ENCODE data around the gene RAB10. TPM values are rescaled to one million over a fixed set of nuclear protein-coding genes. Genes with fewer than 3 reads are reported as not detected.

The RAB10 gene
- total and polyA plus RNA-seq, 2 of the 4 experiments (the other 2 are of a cell fraction), result 30.1 to 77.1 TPM

GRCh38 chr2:26068602-26069298 is 34.9 kb downstream of the RAB10 start (continued):
- no peak for TF ChIP-seq MXI1 (IDR thresholded peaks at IDR 0.05; ENCODE audit: borderline replicate concordance, low read depth, low read length)

- no peak overlapping the region for H3K9ac ChIP-seq (ENCODE audit: low read depth, low read length)
- ChIA-PET POLR2A (ENCODE audit: unreplicated experiment) (no interaction called here), CTCF (interaction anchor here (1.3 kb wide), 1 partner anchor 47 kb away, joined by 3 read pairs; no protein-coding TSS in a partner anchor)
- no peak overlapping the region for H3K4ac ChIP-seq (ENCODE audit: low read depth, low read length)
- no peak overlapping the region for H2BK120ac ChIP-seq (ENCODE audit: low read depth, low read length)
- TF ChIP-seq RFX5 (IDR thresholded peaks at IDR 0.05; ENCODE audit: low read depth, low read length) (no peak), MAFK (IDR thresholded peaks at IDR 0.05; ENCODE audit: low read depth, low read length) (peak; percentile 92)
- H3K27me3 ChIP-seq (ENCODE audit: control insufficient read depth, insufficient read depth, low read length), result no peaks in the 10 kb centered on the region
- dilution Hi-C loops (cut with HindIII; ENCODE audit: low sequenced_read_pairs, unreplicated experiment) (no loop called here), intact Hi-C loops (cut with micrococcal nuclease) (no loop called here), in situ Hi-C loops (cut with MboI; ENCODE audit: low sequenced_read_pairs) (no loop called here)
- H2AFZ ChIP-seq (replicated peaks; ENCODE audit: low read length, poor library complexity), result no peak overlapping the region
- no peak overlapping the region for H3K27ac ChIP-seq (ENCODE audit: insufficient read depth, low read length)
- no peak overlapping the region for H4K5ac ChIP-seq (ENCODE audit: low read depth, low read length)
- no peak overlapping the region for H3K4me3 ChIP-seq (ENCODE audit: insufficient read depth, low read depth, low read length)
- no peaks in the 10 kb centered on the region for H3K9me3 ChIP-seq (ENCODE audit: control insufficient read depth, insufficient read depth, low read length)
- H3K36me3 ChIP-seq (ENCODE audit: control insufficient read depth, insufficient read depth, low read length), result no peaks in the 10 kb centered on the region
- H3K4me2 ChIP-seq (ENCODE audit: low read depth, low read length), result no peak overlapping the region
- H2BK15ac ChIP-seq (ENCODE audit: low read depth, low read length), result no peak overlapping the region
- ATAC-seq (ENCODE audit: low read depth) (no peak), DNase-seq (no peak)
- H3K23ac ChIP-seq (ENCODE audit: low read depth, low read length), result no peak overlapping the region
- no peak overlapping the region for H2BK20ac ChIP-seq (ENCODE audit: low read depth, low read length)
- peaks cover 40% of the 10 kb centered on the region for H4K20me1 ChIP-seq (ENCODE audit: insufficient read depth, low read length)
- no TSS peak for BruUV-seq (replicated peaks)
- H2AK5ac ChIP-seq (ENCODE audit: low read depth, low read length), result no peak overlapping the region
- H3K79me1 ChIP-seq (ENCODE audit: low read depth in 1 of 2, low read length in 2 of 2), result peaks cover 34 to 79% of the 10 kb centered on the region in 2 experiments
- H2BK5ac ChIP-seq (ENCODE audit: low read depth, low read length, poor library complexity, severe bottlenecking), result no peak overlapping the region
- no peak overlapping the region for H3K18ac ChIP-seq (ENCODE audit: low read depth, low read length)
- no peak overlapping the region for H3K56ac ChIP-seq (ENCODE audit: extremely low read depth, insufficient read depth, low read length)
- H4K8ac ChIP-seq (ENCODE audit: low read depth in 2 of 2, low read length in 2 of 2), result no peak overlapping the region
- H4K91ac ChIP-seq (ENCODE audit: insufficient read depth, low read depth, low read length), result no peak overlapping the region
- H3K14ac ChIP-seq (replicated peaks; ENCODE audit: low read depth, low read length), result no peak overlapping the region
- peaks cover 5% of the 10 kb centered on the region for H3K9me1 ChIP-seq (ENCODE audit: insufficient read depth, low read length)
- no peak overlapping the region for H2AK9ac ChIP-seq (replicated peaks; ENCODE audit: low read depth, low read length, poor library complexity)
- peaks cover 2% of the 10 kb centered on the region for H3K4me1 ChIP-seq (ENCODE audit: control insufficient read depth, insufficient read depth, low read length)
These were observed 36.8 kb downstream of the RAB10 start for GRCh38 chr2:26070730-26071129.
